Mucosa of rectum (tissue), 2 donors: ENCODE results near the gene HORMAD2.

ENCODE experiments used
- H3K27ac ChIP-seq, 2 donors: one replicate each; pipeline ENCODE4 v1.7.0; 2013; ENCODE audit warnings: inconsistent platforms in 2 of 2, low read depth in 2 of 2, low read length in 2 of 2
- H3K27me3 ChIP-seq, 2 donors: one replicate each; pipeline ENCODE4 v1.7.0; 2013; ENCODE audit warnings: low read length in 2 of 2; ENCODE audit not compliant: control insufficient read depth in 2 of 2, insufficient read depth in 2 of 2
- H3K36me3 ChIP-seq, 2 donors: one replicate each; pipeline ENCODE4 v1.7.0; 2013; ENCODE audit warnings: low read length in 2 of 2; ENCODE audit not compliant: control insufficient read depth in 2 of 2, insufficient read depth in 2 of 2
- H3K4me1 ChIP-seq, 2 donors: one replicate each; pipeline ENCODE4 v1.7.0; 2013; ENCODE audit warnings: low read length in 2 of 2, mild to moderate bottlenecking in 1 of 2; ENCODE audit not compliant: control insufficient read depth in 2 of 2, insufficient read depth in 2 of 2
- H3K4me3 ChIP-seq, 2 donors: one replicate each; pipeline ENCODE4 v1.7.0; 2013; ENCODE audit warnings: low read length in 2 of 2
- H3K9ac ChIP-seq, 2 donors: one replicate each; pipeline ENCODE4 v1.7.0; 2013; ENCODE audit warnings: low read length in 2 of 2, low read depth in 1 of 2, mild to moderate bottlenecking in 1 of 2
- H3K9me3 ChIP-seq, 2 donors: one replicate each; pipeline ENCODE4 v1.7.0; 2013; ENCODE audit warnings: low read length in 2 of 2; ENCODE audit not compliant: control insufficient read depth in 2 of 2
- donor health status: healthy.
- donor health status: Normal muscosa, but diverticular disease.

The HORMAD2 gene

DNA sequence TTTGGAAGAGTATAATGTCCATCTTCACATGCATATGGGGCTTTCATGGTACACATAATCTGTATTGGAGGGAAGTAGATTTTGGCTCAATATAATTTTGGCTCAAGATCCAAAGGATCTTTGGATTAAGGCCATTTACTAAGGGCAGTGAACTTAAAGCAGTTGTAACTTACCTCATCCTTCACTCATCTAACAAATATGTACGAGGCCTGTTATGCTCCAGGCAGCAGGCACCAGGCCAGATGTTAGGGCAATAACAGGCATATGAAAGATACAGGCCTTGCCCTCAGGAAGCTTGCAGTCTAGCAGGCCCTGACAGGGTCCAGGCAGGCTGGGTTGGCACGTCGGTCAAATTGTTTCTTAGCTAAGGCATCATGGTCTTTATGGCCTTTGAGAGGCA lies 121.7 kb downstream of the HORMAD2 start:
- no peak overlapping the region for H3K4me3 ChIP-seq
- H3K27ac ChIP-seq = peak overlapping the region; percentile 82
- no peaks in the 10 kb centered on the region for H3K27me3 ChIP-seq
- peaks cover 6 to 16% of the 10 kb centered on the region in 2 donors for H3K4me1 ChIP-seq
- no peaks in the 10 kb centered on the region for H3K9me3 ChIP-seq
- H3K36me3 ChIP-seq = no peaks in the 10 kb centered on the region
- no peak overlapping the region for H3K9ac ChIP-seq

DNA sequence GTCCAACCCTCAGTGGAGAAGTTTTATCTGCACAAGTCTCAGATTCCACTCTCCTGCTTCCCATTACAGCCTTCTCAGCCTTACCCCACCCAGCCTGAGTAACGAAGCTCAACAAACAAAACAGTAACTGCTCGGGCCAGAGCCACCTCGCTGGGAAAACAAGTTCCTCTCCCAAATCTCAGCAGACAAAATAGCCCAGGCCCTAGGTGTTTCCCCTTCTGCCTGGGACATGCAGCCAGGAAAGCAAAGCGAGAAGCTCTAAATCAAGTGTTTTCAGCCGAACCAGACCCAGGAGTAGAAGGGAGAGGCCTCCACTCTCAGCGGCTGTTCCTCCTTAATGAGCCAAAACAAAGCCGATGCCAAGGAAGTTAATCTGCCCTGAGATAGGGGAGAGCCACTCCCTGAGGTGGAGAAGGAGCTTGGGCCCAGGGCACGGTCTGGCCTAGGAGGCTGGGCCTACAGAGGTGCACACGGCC lies 122.3 kb downstream of the HORMAD2 start:
- Histone ChIP-seq H3K4me3 (peak overlapping the region in 1 of 2 donors; percentile 48), H3K9me3 (no peaks in the 10 kb centered on the region), H3K27ac (peak overlapping the region; percentile 82), H3K9ac (peak overlapping the region in 1 of 2 donors; percentile 49), H3K4me1 (peaks cover 6 to 16% of the 10 kb centered on the region in 2 donors), H3K27me3 (no peaks in the 10 kb centered on the region), H3K36me3 (no peaks in the 10 kb centered on the region)

DNA sequence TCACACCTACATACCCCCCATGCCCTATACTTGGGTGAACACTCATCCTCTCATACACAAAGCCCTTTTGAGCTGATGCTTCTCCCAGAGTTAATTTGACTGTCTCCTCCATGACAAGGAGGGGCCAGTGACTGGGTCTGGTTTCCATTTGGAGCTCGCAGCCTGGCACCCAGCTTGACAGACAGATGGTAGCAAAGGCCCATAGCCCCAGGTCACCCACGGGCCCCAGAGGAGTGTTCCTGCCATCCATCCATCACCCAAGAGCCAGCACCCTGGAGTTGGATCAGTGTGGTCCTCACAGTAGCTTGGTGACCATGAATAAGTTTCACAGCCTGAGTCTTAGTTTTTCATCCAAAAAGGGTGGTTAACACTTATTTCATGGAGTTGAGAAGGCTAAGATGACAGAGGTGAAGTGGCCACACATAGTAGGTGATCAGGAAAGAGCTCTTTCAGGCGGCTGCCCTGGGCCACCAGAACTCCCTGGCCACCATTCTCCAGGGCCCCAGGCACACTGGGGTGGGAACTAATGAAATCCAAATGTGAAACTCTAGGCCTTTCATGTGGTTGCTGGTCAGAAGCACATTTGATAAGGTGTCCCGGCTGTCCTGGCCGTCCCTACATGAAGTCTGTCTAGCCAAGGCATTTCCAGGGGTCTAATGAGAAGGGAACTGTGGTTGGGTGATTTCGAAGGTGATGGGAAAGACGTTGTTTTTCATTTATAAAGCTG lies 123.9 kb downstream of the HORMAD2 start:
- no peak overlapping the region for H3K27ac ChIP-seq
- no peaks in the 10 kb centered on the region for H3K36me3 ChIP-seq
- no peak overlapping the region for H3K4me3 ChIP-seq
- H3K27me3 ChIP-seq = no peaks in the 10 kb centered on the region
- no peak overlapping the region for H3K9ac ChIP-seq
- H3K9me3 ChIP-seq = no peaks in the 10 kb centered on the region
- peaks cover 6 to 16% of the 10 kb centered on the region in 2 donors for H3K4me1 ChIP-seq

DNA sequence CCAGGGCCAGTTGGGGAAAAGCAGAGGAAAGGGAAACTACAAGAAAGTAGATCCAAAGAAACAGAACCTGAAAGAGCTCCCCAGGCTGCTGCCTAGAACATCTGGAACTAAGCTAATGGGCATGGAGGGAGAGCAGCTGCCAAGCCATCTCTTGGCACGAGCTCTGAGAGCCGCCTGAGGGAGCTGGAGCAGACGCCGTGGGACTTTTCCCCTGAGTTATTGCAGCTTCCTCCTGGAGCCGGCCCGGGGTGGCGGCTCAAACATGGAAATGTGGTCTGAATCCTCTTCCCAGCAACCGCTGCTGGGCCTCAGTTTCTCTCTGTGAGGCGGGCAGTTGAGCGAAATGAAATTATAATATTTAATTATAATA lies 124.5 kb downstream of the HORMAD2 start:
- Histone ChIP-seq H3K27ac (no peak overlapping the region), H3K4me1 (peaks cover 6 to 16% of the 10 kb centered on the region in 2 donors), H3K27me3 (no peaks in the 10 kb centered on the region), H3K36me3 (no peaks in the 10 kb centered on the region), H3K4me3 (no peak overlapping the region), H3K9ac (no peak overlapping the region), H3K9me3 (no peaks in the 10 kb centered on the region)

DNA sequence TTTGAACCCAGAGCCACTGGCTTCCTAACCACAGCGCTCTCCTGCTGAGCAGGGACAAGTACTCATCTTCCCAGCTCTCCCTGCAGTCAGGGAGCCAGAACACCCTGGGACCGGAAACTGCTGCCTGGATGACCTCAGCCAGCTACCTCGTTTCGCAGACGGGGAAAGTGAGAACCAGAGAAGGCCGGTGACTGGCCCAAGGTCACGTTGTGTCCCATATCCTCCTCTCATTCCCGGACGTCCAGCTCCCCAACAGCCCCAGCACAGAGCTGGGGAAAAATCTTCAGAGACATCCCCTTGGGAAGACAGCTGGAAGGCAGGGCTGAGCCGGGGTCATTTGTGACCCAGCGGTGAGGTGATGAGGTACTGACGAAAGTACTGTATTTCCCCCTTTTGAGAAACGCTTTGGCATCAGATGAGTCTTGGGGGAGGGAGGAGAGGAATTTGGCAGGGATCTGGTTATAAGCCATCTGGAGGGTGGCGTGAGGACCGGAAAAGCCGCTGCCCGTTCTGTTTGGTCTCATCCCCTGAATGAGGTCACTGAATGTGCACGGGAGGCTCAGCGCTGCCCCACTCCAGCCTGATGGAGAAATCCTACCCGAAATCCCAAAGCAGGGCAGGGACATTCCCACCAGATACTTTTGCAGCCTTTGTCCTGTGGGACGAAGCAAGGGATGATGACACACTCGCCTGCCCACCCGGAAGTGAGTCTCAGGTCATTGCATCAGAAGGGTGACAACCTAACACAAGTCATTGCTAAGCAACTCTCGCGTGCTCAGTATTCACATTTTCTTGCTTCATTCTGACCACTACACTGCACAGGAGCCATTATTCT lies 125.2 kb downstream of the HORMAD2 start:
- Histone ChIP-seq H3K4me1 (peaks cover 6 to 16% of the 10 kb centered on the region in 2 donors), H3K9ac (no peak overlapping the region), H3K9me3 (no peaks in the 10 kb centered on the region), H3K36me3 (no peaks in the 10 kb centered on the region), H3K27me3 (no peaks in the 10 kb centered on the region), H3K27ac (peak overlapping the region in 1 of 2 donors; percentile 16), H3K4me3 (no peak overlapping the region)

DNA sequence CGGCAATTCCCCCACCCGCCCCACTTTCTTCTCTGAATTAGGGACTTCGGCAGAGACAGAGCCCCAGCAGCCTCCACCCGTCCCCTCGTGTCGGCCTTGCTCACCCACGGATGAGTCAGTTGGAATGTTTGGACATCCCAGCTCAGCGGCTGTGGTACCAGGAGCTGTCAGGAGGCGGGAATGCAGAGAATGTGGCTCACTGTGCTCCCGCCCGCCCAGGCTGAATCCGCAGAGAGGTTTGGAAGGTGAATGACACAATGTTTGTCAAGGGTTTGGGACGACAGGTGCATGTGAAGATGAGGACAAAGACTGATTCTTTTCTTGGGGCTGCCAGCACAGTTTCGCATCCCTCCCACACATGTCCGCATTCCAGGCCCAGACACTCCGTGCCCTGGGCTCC lies 126.7 kb downstream of the HORMAD2 start:
- no peak overlapping the region for H3K9ac ChIP-seq
- H3K4me3 ChIP-seq = no peak overlapping the region
- peaks cover 0 to 2% of the 10 kb centered on the region in 2 donors for H3K27me3 ChIP-seq
- peaks cover 6 to 13% of the 10 kb centered on the region in 2 donors for H3K4me1 ChIP-seq
- no peaks in the 10 kb centered on the region for H3K9me3 ChIP-seq
- no peak overlapping the region for H3K27ac ChIP-seq
- H3K36me3 ChIP-seq = no peaks in the 10 kb centered on the region

DNA sequence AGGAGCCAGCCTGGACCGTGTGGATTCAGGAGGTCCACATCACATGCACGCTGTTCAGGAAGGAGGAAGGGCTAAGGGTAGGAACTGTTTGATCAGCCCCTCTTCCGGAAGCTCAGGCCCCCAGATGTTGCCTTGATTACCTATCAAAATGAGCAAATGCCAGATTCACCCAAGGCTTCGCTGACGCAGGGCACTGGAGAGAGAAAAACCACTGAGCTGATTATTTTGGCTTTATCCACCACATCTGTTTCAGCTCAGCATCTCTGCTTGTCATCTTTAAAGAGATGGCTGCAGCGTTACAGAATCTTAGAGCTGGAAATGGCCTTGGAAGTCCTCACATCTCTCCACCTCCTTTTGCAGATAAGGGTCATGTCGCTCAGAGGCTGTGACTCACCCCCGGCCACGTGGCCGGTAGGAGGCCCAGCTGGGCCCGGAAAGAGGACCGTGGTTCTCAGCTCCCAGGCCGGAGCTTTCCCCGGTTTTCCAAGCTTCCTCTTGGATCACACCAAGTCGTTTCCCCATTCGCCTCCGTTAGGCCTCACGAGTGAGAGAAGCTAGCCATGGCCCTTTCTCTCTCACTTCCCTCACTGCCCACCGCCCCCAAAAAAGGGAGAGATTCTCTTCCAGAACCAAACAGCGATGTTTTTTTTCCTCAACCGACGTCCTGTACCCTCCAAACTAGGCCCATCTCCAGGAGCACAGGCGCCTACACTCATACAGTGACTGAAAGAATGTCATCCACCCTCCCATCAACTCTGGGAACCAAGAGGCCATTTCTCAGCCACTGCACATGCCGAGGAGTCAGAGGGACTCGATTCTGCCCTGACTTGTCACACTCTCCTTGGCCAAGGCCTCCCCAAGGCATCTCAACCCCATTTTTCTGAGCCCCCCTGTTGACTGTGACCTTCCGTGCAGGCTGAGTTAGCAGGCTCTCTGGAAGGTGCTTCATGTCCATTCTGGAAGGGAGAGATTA lies 128.7 kb downstream of the HORMAD2 start:
- Histone ChIP-seq H3K9me3 (no peaks in the 10 kb centered on the region), H3K4me3 (no peak overlapping the region), H3K27ac (peak overlapping the region; percentile 13 to 43), H3K36me3 (no peaks in the 10 kb centered on the region), H3K27me3 (peaks cover 0 to 2% of the 10 kb centered on the region in 2 donors), H3K9ac (no peak overlapping the region), H3K4me1 (peaks cover 0 to 4% of the 10 kb centered on the region in 2 donors)

DNA sequence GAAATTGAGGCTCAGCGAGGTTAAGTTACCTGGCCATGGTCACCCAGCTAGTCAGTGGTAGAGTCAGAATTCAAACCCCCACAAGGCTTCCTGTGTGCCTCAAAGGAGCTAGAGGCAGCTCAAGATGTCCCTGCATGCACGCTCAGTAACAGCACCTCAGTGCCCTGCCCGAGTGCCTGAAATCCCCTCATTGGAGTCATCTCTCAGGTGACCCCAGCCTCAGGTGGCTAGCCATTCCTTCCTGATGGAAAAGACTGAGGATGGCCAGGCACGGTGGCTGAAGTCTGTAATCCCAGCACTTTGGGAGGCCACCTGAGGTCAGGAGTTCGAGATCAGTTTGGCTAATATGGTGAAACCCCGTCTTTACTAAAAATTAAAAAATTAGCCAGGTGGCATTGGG lies 129.4 kb downstream of the HORMAD2 start:
- Histone ChIP-seq H3K27me3 (peaks cover 0 to 2% of the 10 kb centered on the region in 2 donors), H3K27ac (no peak overlapping the region), H3K4me3 (no peak overlapping the region), H3K4me1 (no peaks in the 10 kb centered on the region), H3K9me3 (no peaks in the 10 kb centered on the region), H3K9ac (no peak overlapping the region), H3K36me3 (no peaks in the 10 kb centered on the region)

DNA sequence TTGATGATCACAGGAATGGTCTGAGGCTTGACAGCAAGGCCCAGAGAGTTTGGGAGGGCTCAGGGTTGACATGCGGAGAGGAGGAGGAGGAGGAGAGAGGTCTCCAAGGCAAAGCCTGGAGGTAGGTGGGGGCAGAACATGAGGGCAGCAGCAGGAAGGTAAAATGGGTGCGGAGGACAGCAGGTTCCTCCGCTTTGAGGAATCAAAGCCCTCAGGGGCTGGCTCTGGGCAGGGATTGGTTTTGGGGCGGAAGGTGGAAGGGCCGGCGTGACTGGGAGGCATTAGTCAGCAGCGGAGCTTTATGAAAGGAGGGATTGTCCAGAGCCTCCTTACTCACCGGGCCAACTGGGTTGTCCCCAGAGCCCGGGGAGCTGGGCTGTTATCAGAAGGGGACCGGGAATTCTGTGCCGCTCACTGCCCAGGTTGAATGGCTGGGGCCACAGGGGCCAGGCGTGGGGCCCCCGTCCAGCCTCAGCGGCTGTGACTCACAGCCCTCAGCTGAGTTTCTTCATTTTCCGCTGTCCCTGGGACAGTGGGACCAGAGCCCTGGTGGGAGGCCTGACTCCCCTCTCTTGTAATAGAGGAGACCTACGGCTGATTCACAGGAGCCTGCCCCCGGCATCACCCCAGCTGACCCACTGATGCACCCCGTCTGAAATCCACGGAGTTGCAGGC lies 130.1 kb downstream of the HORMAD2 start:
- Histone ChIP-seq H3K4me3 (no peak overlapping the region), H3K36me3 (no peaks in the 10 kb centered on the region), H3K9ac (no peak overlapping the region), H3K4me1 (no peaks in the 10 kb centered on the region), H3K9me3 (no peaks in the 10 kb centered on the region), H3K27ac (no peak overlapping the region), H3K27me3 (peaks cover 0 to 2% of the 10 kb centered on the region in 2 donors)
